Measurements from ENCODE around the gene KRT38. TPM values are rescaled to one million over a fixed set of nuclear protein-coding genes. Genes with fewer than 3 reads are reported as not detected.

The KRT38 gene
- polyA plus RNA-seq, 1 experiment = 0.72 TPM

DNA sequence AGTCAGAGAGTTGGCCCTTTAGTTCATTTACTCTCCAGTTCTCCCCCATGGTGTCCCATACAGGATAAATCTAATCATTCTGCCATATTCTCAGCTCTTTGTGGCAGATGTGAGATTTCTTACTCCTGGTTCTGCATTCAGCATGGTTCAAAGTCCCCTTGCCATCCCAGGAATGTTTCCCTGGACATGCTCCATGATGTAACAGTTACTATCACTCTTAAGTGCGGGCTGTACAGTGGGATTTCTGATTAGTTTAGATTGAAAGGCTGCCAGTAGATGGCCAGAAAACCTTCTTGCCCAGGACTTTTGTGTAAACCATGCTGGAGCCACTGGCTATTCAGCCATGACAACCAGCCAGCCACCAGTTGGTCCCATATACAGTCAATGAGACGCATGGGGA, 26.8 kb downstream of the KRT38 start:
- no peak for DNase-seq (ENCODE audit: low read depth)
- H3K4me3 ChIP-seq (ENCODE audit: low read depth, low read length) = no peak overlapping the region
- H3K36me3 ChIP-seq (ENCODE audit: control insufficient read depth, insufficient read depth, low read length) = no peaks in the 10 kb centered on the region
- POLR2A ChIA-PET = no interaction called here
- CTCF ChIA-PET = interaction anchor here (0.7 kb wide), 1 partner anchor 250 kb away, joined by 3 read pairs; no protein-coding TSS in a partner anchor
- no peaks in the 10 kb centered on the region for H3K27me3 ChIP-seq (ENCODE audit: control insufficient read depth, insufficient read depth, low read length)
- no peak for TF ChIP-seq CTCF (IDR thresholded peaks at IDR 0.05; ENCODE audit: insufficient read depth, low read depth, low read length)

DNA sequence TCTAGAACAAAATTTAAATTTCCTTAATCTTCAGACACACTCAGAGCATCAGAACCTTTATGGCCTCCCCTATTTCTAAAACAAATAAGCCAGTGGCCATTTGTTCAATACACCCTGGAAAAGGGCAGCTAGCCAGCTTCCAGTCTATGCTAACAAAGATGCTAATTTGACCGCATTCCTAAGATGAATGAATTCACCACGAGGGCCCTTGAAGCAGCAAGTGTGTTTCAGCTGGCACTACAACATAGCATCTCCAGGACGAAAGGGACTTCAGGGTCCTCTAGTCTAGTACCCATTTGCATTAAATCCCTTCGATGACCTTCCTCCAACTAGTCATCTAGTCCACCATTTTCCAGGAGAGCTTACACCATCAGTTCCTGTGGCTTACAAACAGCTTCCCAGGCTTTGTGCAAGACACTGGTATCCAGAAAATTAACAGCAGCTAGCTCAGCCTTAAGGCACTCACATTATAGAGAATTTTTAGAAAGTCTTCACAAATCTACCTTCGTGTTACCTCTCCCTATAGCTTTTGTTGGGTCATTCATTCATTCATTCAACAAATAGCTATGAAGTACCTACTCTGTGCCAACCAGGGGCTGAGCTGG, 27.3 kb downstream of the KRT38 start:
- Histone ChIP-seq H3K4me3 (ENCODE audit: low read depth, low read length) (no peak overlapping the region), H3K27me3 (ENCODE audit: control insufficient read depth, insufficient read depth, low read length) (no peaks in the 10 kb centered on the region), H3K36me3 (ENCODE audit: control insufficient read depth, insufficient read depth, low read length) (no peaks in the 10 kb centered on the region)
- POLR2A ChIA-PET = no interaction called here
- CTCF ChIA-PET = interaction anchor here (0.7 kb wide), 1 partner anchor 251 kb away, joined by 3 read pairs; no protein-coding TSS in a partner anchor
- DNase-seq (ENCODE audit: low read depth) = no peak
- no peak for TF ChIP-seq CTCF (IDR thresholded peaks at IDR 0.05; ENCODE audit: insufficient read depth, low read depth, low read length)

GRCh38 chr17:41411072-41411840, 29.5 kb downstream of the KRT38 start:
- ChIA-PET POLR2A (no interaction called here), CTCF (interaction anchor here (1.5 kb wide), 1 partner anchor 138 kb away, joined by 4 read pairs; no protein-coding TSS in a partner anchor)
- no peak overlapping the region for H3K4me3 ChIP-seq (ENCODE audit: low read depth, low read length)
- H3K36me3 ChIP-seq (ENCODE audit: control insufficient read depth, insufficient read depth, low read length) = no peaks in the 10 kb centered on the region
- TF ChIP-seq CTCF (IDR thresholded peaks at IDR 0.05; ENCODE audit: insufficient read depth, low read depth, low read length) = no peak
- no peak for DNase-seq (ENCODE audit: low read depth)
- no peaks in the 10 kb centered on the region for H3K27me3 ChIP-seq (ENCODE audit: control insufficient read depth, insufficient read depth, low read length)

DNA sequence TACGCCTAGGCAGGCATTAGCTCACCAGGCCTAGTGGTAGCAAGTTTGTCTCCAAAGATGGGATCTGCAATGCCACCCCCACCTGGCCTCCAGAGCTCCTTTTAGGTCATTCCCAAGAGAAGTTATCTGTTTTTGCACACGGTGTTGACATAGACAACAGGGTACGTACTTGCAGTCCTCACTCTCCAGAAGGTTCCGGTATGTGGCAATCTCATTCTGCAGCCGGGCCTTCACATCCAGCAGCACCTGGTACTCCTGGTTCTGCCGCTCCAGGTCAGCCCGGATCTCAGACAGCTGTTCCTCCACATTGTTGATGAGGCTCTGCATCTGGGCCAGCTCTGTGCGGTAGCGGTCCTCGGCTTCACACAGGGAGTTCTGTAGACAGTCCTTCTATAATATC, 33.6 kb downstream of the KRT38 start:
- no peak for DNase-seq (ENCODE audit: low read depth)
- POLR2A ChIA-PET = no interaction called here
- CTCF ChIA-PET = interaction anchor here (1.1 to 6.6 kb wide), 5 partner anchors 10 to 256 kb away, joined by 3 to 36 read pairs (median 19); no protein-coding TSS in a partner anchor
- no peak overlapping the region for H3K4me3 ChIP-seq (ENCODE audit: low read depth, low read length)
- no peaks in the 10 kb centered on the region for H3K36me3 ChIP-seq (ENCODE audit: control insufficient read depth, insufficient read depth, low read length)
- TF ChIP-seq CTCF (IDR thresholded peaks at IDR 0.05; ENCODE audit: insufficient read depth, low read depth, low read length) = no peak
- H3K27me3 ChIP-seq (ENCODE audit: control insufficient read depth, insufficient read depth, low read length) = no peaks in the 10 kb centered on the region

DNA sequence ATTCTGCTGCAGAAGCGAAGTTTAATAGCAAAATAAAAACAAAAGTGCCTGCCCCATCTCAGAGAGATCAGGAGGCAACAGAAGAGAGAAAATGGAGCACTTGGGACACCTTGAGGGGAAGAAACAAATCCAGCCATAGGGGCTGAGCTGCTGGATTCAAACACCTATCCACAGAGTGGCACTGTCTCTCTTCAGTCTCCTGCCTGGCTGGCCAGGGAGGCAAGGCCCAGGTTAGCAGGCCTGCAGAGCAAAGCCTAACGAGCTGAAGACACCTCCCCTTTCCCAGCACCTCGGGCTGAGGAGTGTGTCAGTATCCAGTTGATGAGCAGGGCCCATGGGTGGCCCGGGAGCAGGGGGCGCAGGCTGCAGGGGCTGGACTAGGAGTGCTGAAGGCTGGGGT, 34.6 kb downstream of the KRT38 start:
- no peak for DNase-seq (ENCODE audit: low read depth)
- CTCF ChIA-PET = interaction anchor here (0.9 to 6.6 kb wide), 6 partner anchors 11 to 257 kb away, joined by 3 to 36 read pairs (median 24); no protein-coding TSS in a partner anchor
- POLR2A ChIA-PET = no interaction called here

More for the DNA sequence above, 34.6 kb downstream of the KRT38 start:
- TF ChIP-seq CTCF (IDR thresholded peaks at IDR 0.05; ENCODE audit: insufficient read depth, low read depth, low read length) = 0 out of 2 replicates have a peak, but pooled peaks have one; percentile 5
- Histone ChIP-seq H3K36me3 (ENCODE audit: control insufficient read depth, insufficient read depth, low read length) (no peaks in the 10 kb centered on the region), H3K27me3 (ENCODE audit: control insufficient read depth, insufficient read depth, low read length) (no peaks in the 10 kb centered on the region), H3K4me3 (ENCODE audit: low read depth, low read length) (no peak overlapping the region)

Measured in BJ (cell line).